GM21529 (cell line): Measurements from ENCODE around the gene SLC7A1.

Experiments used
- ATAC-seq: cut with Tn5 transposase; IDR thresholded peaks from one replicate; pipeline ENCODE4 v1.9.1; 2021; ENCODE audit not compliant: unreplicated experiment

Gene SLC7A1

GRCh38 chr13:29562786-29563438 is 32.6 kb downstream of the SLC7A1 start:
- no peak for ATAC-seq

GRCh38 chr13:29561918-29562317 is 33.6 kb downstream of the SLC7A1 start:
- ATAC-seq = no peak

GRCh38 chr13:29556742-29557141 is 38.7 kb downstream of the SLC7A1 start:
- no peak for ATAC-seq

GRCh38 chr13:29551214-29551613 is 44.3 kb downstream of the SLC7A1 start:
- ATAC-seq = no peak

- no peak for ATAC-seq
Observed at GRCh38 chr13:29550430-29550988, 45.0 kb downstream of the SLC7A1 start.

GRCh38 chr13:29548722-29549121 is 46.8 kb downstream of the SLC7A1 start:
- ATAC-seq = no peak

GRCh38 chr13:29547153-29547552 is 48.3 kb downstream of the SLC7A1 start:
- ATAC-seq = no peak

- ATAC-seq = no peak
Observed at GRCh38 chr13:29546662-29547061, 48.8 kb downstream of the SLC7A1 start.

- ATAC-seq = no peak
Observed at GRCh38 chr13:29545988-29546387, 49.5 kb downstream of the SLC7A1 start.

GRCh38 chr13:29543230-29544215 is 52.0 kb downstream of the SLC7A1 start:
- peak; percentile 97 for ATAC-seq

GRCh38 chr13:29542381-29542780 is 53.1 kb downstream of the SLC7A1 start:
- no peak for ATAC-seq

GRCh38 chr13:29541400-29541799 is 54.1 kb downstream of the SLC7A1 start:
- no peak for ATAC-seq

- no peak for ATAC-seq
Observed at GRCh38 chr13:29540799-29541198, 54.7 kb downstream of the SLC7A1 start.

GRCh38 chr13:29540334-29540733 is 55.2 kb downstream of the SLC7A1 start:
- no peak for ATAC-seq

- ATAC-seq = no peak
Observed at GRCh38 chr13:29539856-29540255, 55.6 kb downstream of the SLC7A1 start.

- no peak for ATAC-seq
Observed at GRCh38 chr13:29538652-29539040, 56.8 kb downstream of the SLC7A1 start.

- no peak for ATAC-seq
Observed at GRCh38 chr13:29537736-29538651, 57.5 kb downstream of the SLC7A1 start.

- no peak for ATAC-seq
Observed at GRCh38 chr13:29536853-29537252, 58.6 kb downstream of the SLC7A1 start.

GRCh38 chr13:29535663-29536655 is 59.5 kb downstream of the SLC7A1 start:
- ATAC-seq = no peak

- ATAC-seq = no peak
Observed at GRCh38 chr13:29534083-29534482, 61.4 kb downstream of the SLC7A1 start.
